ENCODE measurements around the gene KANK4. TPM values are rescaled to one million over a fixed set of nuclear protein-coding genes. Genes with fewer than 3 reads are reported as not detected.

Gene KANK4
- total and polyA plus RNA-seq, 2 of the 8 experiments (the other 6 are each of a cell fraction or from before 2014, with no cell fraction given), result 0.22 to 0.26 TPM

- no peak overlapping the region for H4K5ac ChIP-seq (ENCODE audit: insufficient read length, low read depth, low read length)
- H3K27me3 ChIP-seq (replicated peaks in 1 of 4; ENCODE audit: control insufficient read depth in 3 of 4, extremely low read depth in 1 of 4, insufficient read depth in 3 of 4, low read length in 3 of 4), result no peaks in the 10 kb centered on the region
- peak overlapping the region in 1 of 2 experiments; percentile 3; a peak in 1 of 4 replicates for H3K4me2 ChIP-seq (ENCODE audit: insufficient read depth in 1 of 2, low read depth in 2 of 2, low read length in 2 of 2)
- H2BK5ac ChIP-seq (ENCODE audit: low read depth, low read length), result no peak overlapping the region
- no peaks in the 10 kb centered on the region for H3K79me2 ChIP-seq (ENCODE audit: control insufficient read depth in 1 of 2, insufficient read depth in 2 of 2, low read length in 2 of 2)
- no peak overlapping the region for H3K4ac ChIP-seq (replicated peaks; ENCODE audit: insufficient read length, low read depth, low read length)
- no peak overlapping the region for H3K23ac ChIP-seq (ENCODE audit: insufficient read length)
- no peaks in the 10 kb centered on the region for H3K79me1 ChIP-seq (ENCODE audit: low read depth, low read length)
- no peak overlapping the region for H4K91ac ChIP-seq (replicated peaks; ENCODE audit: insufficient read length, low read length)
- WGBS, 2 experiments (ENCODE audit: extremely low coverage in 1 of 2, insufficient coverage in 1 of 2, insufficient read length in 1 of 2, insufficient replicate concordance in 2 of 2, low coverage in 1 of 2, low lambda C conversion rate in 2 of 2, missing lambda C conversion rate in 1 of 2), result 73% methylated on average over 8 of the region's 8 CpGs; no CpG with 5 or more reads in 1 of the 2 experiments
- H2BK12ac ChIP-seq (ENCODE audit: low read depth, low read length), result no peak overlapping the region
- H3K4me1 ChIP-seq (replicated peaks in 1 of 4; ENCODE audit: control insufficient read depth in 3 of 4, insufficient read depth in 4 of 4, low read length in 3 of 4), result peaks cover 2 to 13% (median 6%) of the 10 kb centered on the region in 4 experiments
- no peak for DNase-seq (ENCODE audit: low read depth in 1 of 2, low spot score in 2 of 2)
- TF ChIP-seq CREB1 (IDR thresholded peaks at IDR 0.05) (no peak), BACH1 (IDR thresholded peaks at IDR 0.05; ENCODE audit: low read length) (no peak), KDM5A (IDR thresholded peaks at IDR 0.05; ENCODE audit: low read length) (no peak), CBX5 (IDR thresholded peaks at IDR 0.05; ENCODE audit: low read depth, low read length) (no peak)
- H2BK120ac ChIP-seq (replicated peaks; ENCODE audit: low read depth, low read length), result no peak overlapping the region
- ChIA-PET POLR2A (ENCODE audit: partially characterized antibody) (interaction anchor here (1.4 to 1.6 kb wide), 3 partner anchors 9 to 25 kb away, joined by 4 to 7 read pairs (median 6); no protein-coding TSS in a partner anchor), CTCF (ENCODE audit: partially characterized antibody) (interaction anchor here (1.2 to 1.7 kb wide), 4 partner anchors 7 to 93 kb away, joined by 3 to 6 read pairs (median 4); no protein-coding TSS in a partner anchor)
- no peaks in the 10 kb centered on the region for H4K20me1 ChIP-seq (replicated peaks in 1 of 2; ENCODE audit: control insufficient read depth in 1 of 2, insufficient read depth in 2 of 2, low read length in 2 of 2)
- no peak overlapping the region for H3K18ac ChIP-seq (ENCODE audit: extremely low read depth, low read length)
- H3K9ac ChIP-seq (replicated peaks in 1 of 4; ENCODE audit: extremely low read depth in 1 of 4, low read depth in 3 of 4, low read length in 3 of 4), result no peak overlapping the region
- FAIRE-seq, result no peak
- H3K23me2 ChIP-seq (ENCODE audit: low read depth, low read length), result no peaks in the 10 kb centered on the region
- H2AK5ac ChIP-seq (ENCODE audit: low read depth, low read length), result no peak overlapping the region
- no peak overlapping the region for H3K4me3 ChIP-seq (ENCODE audit: extremely low read depth in 1 of 4, insufficient read depth in 2 of 4, low read depth in 3 of 4, low read length in 4 of 4)
- no peak overlapping the region for H3K27ac ChIP-seq (ENCODE audit: low read depth, low read length)
- H2BK15ac ChIP-seq (ENCODE audit: low read length), result no peak overlapping the region
- H2AFZ ChIP-seq (ENCODE audit: low read length), result no peak overlapping the region
- H3K9me3 ChIP-seq (ENCODE audit: insufficient read depth in 2 of 2, low read depth in 1 of 2, low read length in 1 of 2), result no peaks in the 10 kb centered on the region
- H4K8ac ChIP-seq (ENCODE audit: extremely low read depth, insufficient read depth, low read length), result no peak overlapping the region
- no peaks in the 10 kb centered on the region for H3K36me3 ChIP-seq (ENCODE audit: control insufficient read depth in 2 of 4, insufficient read depth in 4 of 4, low read length in 3 of 4)
- 0 out of 2 replicates have a peak overlapping the region, but pooled peaks have one; percentile 34 for H2BK20ac ChIP-seq (ENCODE audit: low read length)
- no peak overlapping the region for H3K14ac ChIP-seq (ENCODE audit: insufficient read length)
- no peak overlapping the region for H3K56ac ChIP-seq (replicated peaks; ENCODE audit: insufficient read length, low read depth, low read length)
Observed at GRCh38 chr1:62237950-62238374, 81.3 kb downstream of the KANK4 start.

Data from H1 (cell line).